Thyroid gland (tissue), 4 donors: ENCODE results near the gene SETD4.
A peak's percentile ranks its signal among the peaks of the same experiment; 100 is the strongest.

ENCODE experiments used
- CTCF ChIP-seq, 6 experiments: fragments of 200-600 bp in 3 of 6; fragments of 450-650 bp in 3 of 6; sonication (generic) in 3 of 6; IDR thresholded peaks; one replicate each; pipeline ENCODE4 v1.5.1; 2016 to 2019; ENCODE audit warnings: antibody characterized with exemption in 6 of 6, mild to moderate bottlenecking in 2 of 6, inconsistent platforms in 1 of 6, moderate library complexity in 1 of 6
- POLR2A ChIP-seq, 2 donors: fragments of 450-650 bp; IDR thresholded peaks; one replicate each; pipeline ENCODE4 v1.6.1; 2017; ENCODE audit warnings: antibody characterized with exemption in 2 of 2, mild to moderate bottlenecking in 2 of 2, moderate library complexity in 1 of 2

GRCh38 chr21:36069713-36070583, 9.6 kb upstream of the SETD4 start, which contains the start of gene CBR1:
- TF ChIP-seq CTCF (IDR thresholded peaks at IDR 0.05) (peak in 1 of 6 experiments; percentile 14), POLR2A (IDR thresholded peaks at IDR 0.05) (peak; percentile 75 to 93)
